ENCODE measurements around the gene ATP6V0A1. TPM values are rescaled to one million over a fixed set of nuclear protein-coding genes. Genes with fewer than 3 reads are reported as not detected.

ATP6V0A1 gene
- total RNA-seq, 1 experiment from 2014 or later: 54.6 TPM

GRCh38 chr17:42502091-42502490 lies 43.4 kb downstream of the ATP6V0A1 start:
- BruUV-seq (replicated peaks): no TSS peak
- no peak overlapping the region for H3K27ac ChIP-seq (ENCODE audit: low read depth, low read length, poor library complexity, severe bottlenecking)
- intact Hi-C loops (cut with micrococcal nuclease; ENCODE audit: unreplicated experiment): no loop called here
- H3K27me3 ChIP-seq (replicated peaks; ENCODE audit: insufficient read depth, low read depth, low read length, poor library complexity): no peaks in the 10 kb centered on the region
- TF ChIP-seq CTCF (conservative IDR thresholded peaks at IDR 0.05; ENCODE audit: low read depth, low read length) (no peak), EZH2 (IDR thresholded peaks at IDR 0.05; ENCODE audit: borderline replicate concordance, low read depth, low read length, poor library complexity, severe bottlenecking) (no peak)
- no peak overlapping the region for H3K4me3 ChIP-seq (ENCODE audit: low read depth, low read length, poor library complexity, severe bottlenecking)
- ChIA-PET CTCF (no interaction called here), POLR2A (ENCODE audit: low non-redundant PET) (no interaction called here)
- peaks cover 14% of the 10 kb centered on the region for H3K36me3 ChIP-seq (ENCODE audit: insufficient read depth, low read length, poor library complexity, severe bottlenecking)
- no peaks in the 10 kb centered on the region for H3K9me3 ChIP-seq (ENCODE audit: low read depth, low read length, poor library complexity, severe bottlenecking)
- H3K4me1 ChIP-seq (ENCODE audit: insufficient read depth, low read length, poor library complexity, severe bottlenecking): no peaks in the 10 kb centered on the region
- DNase-seq (ENCODE audit: low spot score): no peak

- CTCF ChIA-PET: no interaction called here
- H3K36me3 ChIP-seq (ENCODE audit: insufficient read depth, low read length, poor library complexity, severe bottlenecking): peaks cover 14% of the 10 kb centered on the region
- BruUV-seq (replicated peaks): no TSS peak
- H3K27me3 ChIP-seq (replicated peaks; ENCODE audit: insufficient read depth, low read depth, low read length, poor library complexity): no peaks in the 10 kb centered on the region
- intact Hi-C loops (cut with micrococcal nuclease; ENCODE audit: unreplicated experiment): no loop called here
- H3K27ac ChIP-seq (ENCODE audit: low read depth, low read length, poor library complexity, severe bottlenecking): no peak overlapping the region
- POLR2A ChIA-PET (ENCODE audit: low non-redundant PET): no interaction called here
- no peak for DNase-seq (ENCODE audit: low spot score)
- H3K4me1 ChIP-seq (ENCODE audit: insufficient read depth, low read length, poor library complexity, severe bottlenecking): no peaks in the 10 kb centered on the region
- no peak for TF ChIP-seq EZH2 (IDR thresholded peaks at IDR 0.05; ENCODE audit: borderline replicate concordance, low read depth, low read length, poor library complexity, severe bottlenecking)
- no peak for TF ChIP-seq CTCF (conservative IDR thresholded peaks at IDR 0.05; ENCODE audit: low read depth, low read length)
- no peak overlapping the region for H3K4me3 ChIP-seq (ENCODE audit: low read depth, low read length, poor library complexity, severe bottlenecking)
- H3K9me3 ChIP-seq (ENCODE audit: low read depth, low read length, poor library complexity, severe bottlenecking): no peaks in the 10 kb centered on the region
Measured at GRCh38 chr17:42502926-42503325, 44.2 kb downstream of the ATP6V0A1 start.

GRCh38 chr17:42507671-42508070 lies 49.0 kb downstream of the ATP6V0A1 start:
- ChIA-PET CTCF (interaction anchor here (0.5 to 0.6 kb wide), 2 partner anchors 25 to 102 kb away, joined by 3 to 4 read pairs; no protein-coding TSS in a partner anchor), POLR2A (ENCODE audit: low non-redundant PET) (no interaction called here)
- Histone ChIP-seq H3K4me1 (ENCODE audit: insufficient read depth, low read length, poor library complexity, severe bottlenecking) (no peaks in the 10 kb centered on the region), H3K27ac (ENCODE audit: low read depth, low read length, poor library complexity, severe bottlenecking) (no peak overlapping the region), H3K27me3 (replicated peaks; ENCODE audit: insufficient read depth, low read depth, low read length, poor library complexity) (no peaks in the 10 kb centered on the region), H3K36me3 (ENCODE audit: insufficient read depth, low read length, poor library complexity, severe bottlenecking) (peaks cover 8% of the 10 kb centered on the region), H3K9me3 (ENCODE audit: low read depth, low read length, poor library complexity, severe bottlenecking) (no peaks in the 10 kb centered on the region), H3K4me3 (ENCODE audit: low read depth, low read length, poor library complexity, severe bottlenecking) (no peak overlapping the region)
- no TSS peak for BruUV-seq (replicated peaks)
- DNase-seq (ENCODE audit: low spot score): no peak
- TF ChIP-seq CTCF (conservative IDR thresholded peaks at IDR 0.05; ENCODE audit: low read depth, low read length) (no peak), EZH2 (IDR thresholded peaks at IDR 0.05; ENCODE audit: borderline replicate concordance, low read depth, low read length, poor library complexity, severe bottlenecking) (no peak)
- intact Hi-C loops (cut with micrococcal nuclease; ENCODE audit: unreplicated experiment): no loop called here
